ENCODE measurements around the gene EVA1A.
A peak's percentile ranks its signal among the peaks of the same experiment; 100 is the strongest.
"Not testable (repeated sequence)": the region's sequence is repeated elsewhere in the genome, so short reads cannot be mapped to it uniquely, and the experiment has no call there.

Gene EVA1A

GRCh38 chr2:75491129-75491753, 69.5 kb downstream of the EVA1A start:
- peak overlapping the region; percentile 15 for H3K27ac ChIP-seq (ENCODE audit: low read length)
- H3K4me2 ChIP-seq (ENCODE audit: insufficient read depth, low read length), result no peak overlapping the region
- no peak for ATAC-seq (ENCODE audit: insufficient read depth, low read depth)
- no peak overlapping the region for H3K9ac ChIP-seq (ENCODE audit: low read depth, low read length)
- H3K27me3 ChIP-seq (ENCODE audit: insufficient read depth, low read length, poor library complexity), result no peaks in the 10 kb centered on the region
- peaks cover 24% of the 10 kb centered on the region for H3K79me2 ChIP-seq (ENCODE audit: insufficient read depth, low read length)
- TF ChIP-seq CTCF (IDR thresholded peaks at IDR 0.05; ENCODE audit: borderline replicate concordance, extremely low read depth, low read length, poor library complexity, severe bottlenecking) (no peak), EZH2 (IDR thresholded peaks at IDR 0.05; ENCODE audit: borderline replicate concordance, low read depth, low read length, severe bottlenecking) (no peak)
- H4K20me1 ChIP-seq (ENCODE audit: insufficient read depth, low read length), result no peaks in the 10 kb centered on the region
- peaks cover 57% of the 10 kb centered on the region for H3K36me3 ChIP-seq (ENCODE audit: insufficient read depth, low read length)
- no peak for DNase-seq
- H2AFZ ChIP-seq (ENCODE audit: low read depth, low read length), result no peak overlapping the region
- no peak overlapping the region for H3K4me3 ChIP-seq (ENCODE audit: low read depth in 1 of 2, low read length in 2 of 2)
- H3K4me1 ChIP-seq (ENCODE audit: insufficient read depth, low read length), result peaks cover 7% of the 10 kb centered on the region; the same call in 1 of the 2 replicates
- no peaks in the 10 kb centered on the region for H3K9me3 ChIP-seq (ENCODE audit: insufficient read depth, low read length, severe bottlenecking)

DNA sequence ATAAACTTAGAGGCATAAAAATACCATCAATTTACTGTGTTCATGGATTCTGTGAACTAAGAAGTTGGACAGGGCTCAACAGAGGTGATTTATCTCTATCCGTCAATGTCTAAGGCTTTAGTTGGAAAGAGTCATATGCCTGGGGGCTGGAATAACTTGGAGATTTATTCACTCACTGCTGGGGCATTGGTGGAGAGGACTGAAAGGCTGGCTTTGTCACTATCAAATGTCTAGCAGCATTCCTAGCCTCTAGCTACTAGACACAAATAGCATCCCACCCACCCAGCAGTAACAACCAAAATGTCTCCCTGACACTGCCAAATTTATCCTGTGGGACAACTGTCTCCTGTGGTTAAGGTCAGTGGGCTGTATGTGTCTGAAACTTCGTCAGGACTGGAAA, 71.0 kb downstream of the EVA1A start:
- Histone ChIP-seq H3K27me3 (ENCODE audit: insufficient read depth, low read length, poor library complexity) (no peaks in the 10 kb centered on the region), H4K20me1 (ENCODE audit: insufficient read depth, low read length) (no peaks in the 10 kb centered on the region), H3K4me1 (ENCODE audit: insufficient read depth, low read length) (peaks cover 12% of the 10 kb centered on the region), H3K9me3 (ENCODE audit: insufficient read depth, low read length, severe bottlenecking) (no peaks in the 10 kb centered on the region), H2AFZ (ENCODE audit: low read depth, low read length) (no peak overlapping the region), H3K27ac (ENCODE audit: low read length) (no peak overlapping the region), H3K4me2 (ENCODE audit: insufficient read depth, low read length) (no peak overlapping the region), H3K9ac (ENCODE audit: low read depth, low read length) (no peak overlapping the region), H3K36me3 (ENCODE audit: insufficient read depth, low read length) (peaks cover 46% of the 10 kb centered on the region), H3K79me2 (ENCODE audit: insufficient read depth, low read length) (peaks cover 11% of the 10 kb centered on the region), H3K4me3 (ENCODE audit: low read depth in 1 of 2, low read length in 2 of 2) (no peak overlapping the region)
- DNase-seq (no peak), ATAC-seq (ENCODE audit: insufficient read depth, low read depth) (no peak)
- TF ChIP-seq EZH2 (IDR thresholded peaks at IDR 0.05; ENCODE audit: borderline replicate concordance, low read depth, low read length, severe bottlenecking), result no peak
- TF ChIP-seq CTCF (IDR thresholded peaks at IDR 0.05; ENCODE audit: borderline replicate concordance, extremely low read depth, low read length, poor library complexity, severe bottlenecking), result no peak

DNA sequence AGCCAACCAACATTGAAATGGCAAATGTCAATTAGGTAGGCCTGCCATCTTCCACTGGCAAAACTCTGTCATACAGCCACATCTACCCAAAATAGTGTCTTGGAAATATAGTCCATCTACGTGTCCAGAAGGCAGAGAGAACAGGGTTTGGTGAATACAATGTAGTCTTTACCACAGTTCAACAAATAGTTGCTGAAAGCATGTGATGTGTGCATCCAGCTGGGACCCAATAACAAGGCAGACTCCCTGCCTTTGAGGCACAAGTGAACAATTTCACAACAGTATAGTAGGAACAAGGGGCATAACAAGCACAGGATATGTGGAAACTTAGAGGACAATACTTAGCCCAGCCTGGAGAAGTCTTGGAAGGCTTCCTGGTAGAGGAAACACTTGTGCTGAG, 72.6 kb downstream of the EVA1A start:
- Histone ChIP-seq H4K20me1 (ENCODE audit: insufficient read depth, low read length) (no peaks in the 10 kb centered on the region), H2AFZ (ENCODE audit: low read depth, low read length) (no peak overlapping the region), H3K4me1 (ENCODE audit: insufficient read depth, low read length) (peaks cover 27% of the 10 kb centered on the region), H3K27ac (ENCODE audit: low read length) (0 out of 2 replicates have a peak overlapping the region, but pooled peaks have one; percentile 23), H3K9me3 (ENCODE audit: insufficient read depth, low read length, severe bottlenecking) (no peaks in the 10 kb centered on the region), H3K79me2 (ENCODE audit: insufficient read depth, low read length) (no peaks in the 10 kb centered on the region), H3K4me2 (ENCODE audit: insufficient read depth, low read length) (no peak overlapping the region), H3K36me3 (ENCODE audit: insufficient read depth, low read length) (peaks cover 31% of the 10 kb centered on the region), H3K27me3 (ENCODE audit: insufficient read depth, low read length, poor library complexity) (no peaks in the 10 kb centered on the region), H3K4me3 (ENCODE audit: low read depth in 1 of 2, low read length in 2 of 2) (no peak overlapping the region), H3K9ac (ENCODE audit: low read depth, low read length) (no peak overlapping the region)
- TF ChIP-seq EZH2 (IDR thresholded peaks at IDR 0.05; ENCODE audit: borderline replicate concordance, low read depth, low read length, severe bottlenecking) (no peak), CTCF (IDR thresholded peaks at IDR 0.05; ENCODE audit: borderline replicate concordance, extremely low read depth, low read length, poor library complexity, severe bottlenecking) (no peak)
- DNase-seq (no peak), ATAC-seq (ENCODE audit: insufficient read depth, low read depth) (no peak)

DNA sequence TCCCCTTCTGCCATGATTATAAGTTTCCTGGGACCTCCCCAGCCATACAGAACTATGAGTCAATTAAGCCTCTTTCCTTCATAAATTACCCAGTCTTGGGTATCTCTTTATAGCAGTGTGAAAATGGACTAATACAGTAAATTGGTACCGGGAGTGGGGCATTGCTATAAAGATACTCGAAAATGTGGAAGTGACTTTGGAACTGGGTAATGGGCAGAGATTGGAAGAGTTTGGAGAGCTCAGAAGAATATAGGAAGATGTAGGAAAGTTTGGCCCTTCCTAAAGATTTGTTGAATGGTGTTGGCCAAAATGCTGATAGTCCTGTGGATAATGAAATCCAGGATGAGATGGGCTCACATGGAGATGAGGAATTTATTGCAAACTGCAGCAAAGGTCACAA, 74.0 kb downstream of the EVA1A start:
- H4K20me1 ChIP-seq (ENCODE audit: insufficient read depth, low read length); H3K27me3 ChIP-seq (ENCODE audit: insufficient read depth, low read length, poor library complexity); H3K4me3 ChIP-seq (ENCODE audit: low read depth in 1 of 2, low read length in 2 of 2); H3K79me2 ChIP-seq (ENCODE audit: insufficient read depth, low read length); DNase-seq; H3K27ac ChIP-seq (ENCODE audit: low read length); ATAC-seq (ENCODE audit: insufficient read depth, low read depth); H3K4me2 ChIP-seq (ENCODE audit: insufficient read depth, low read length); H3K9me3 ChIP-seq (ENCODE audit: insufficient read depth, low read length, severe bottlenecking); H2AFZ ChIP-seq (ENCODE audit: low read depth, low read length); H3K9ac ChIP-seq (ENCODE audit: low read depth, low read length): not testable (repeated sequence)
- H3K4me1 ChIP-seq (ENCODE audit: insufficient read depth, low read length), result peaks cover 41% of the 10 kb centered on the region
- H3K36me3 ChIP-seq (ENCODE audit: insufficient read depth, low read length), result peaks cover 18% of the 10 kb centered on the region
